HG02885 (cell line): ENCODE results near the gene SEMA4D.

Experiments used
- ATAC-seq: cut with Tn5 transposase; IDR thresholded peaks from one replicate; pipeline ENCODE4 v1.9.1; 2021; ENCODE audit warnings: mild to moderate bottlenecking; ENCODE audit not compliant: unreplicated experiment, poor library complexity

SEMA4D gene

GRCh38 chr9:89436963-89437625 lies 60.8 kb downstream of the SEMA4D start:
- peak; percentile 55 for ATAC-seq

- ATAC-seq, result no peak
These were observed 61.6 kb downstream of the SEMA4D start for GRCh38 chr9:89436326-89436725.

GRCh38 chr9:89435071-89435823 lies 62.7 kb downstream of the SEMA4D start:
- ATAC-seq, result no peak

- no peak for ATAC-seq
These were observed 63.3 kb downstream of the SEMA4D start for GRCh38 chr9:89434636-89435035.

- no peak for ATAC-seq
These were observed 64.1 kb downstream of the SEMA4D start for GRCh38 chr9:89433826-89434225.

GRCh38 chr9:89432986-89433530 lies 64.9 kb downstream of the SEMA4D start:
- ATAC-seq, result no peak

GRCh38 chr9:89431930-89432725 lies 65.8 kb downstream of the SEMA4D start:
- no peak for ATAC-seq

- no peak for ATAC-seq
These were observed 66.9 kb downstream of the SEMA4D start for GRCh38 chr9:89430995-89431394.

GRCh38 chr9:89428901-89429890 lies 68.7 kb downstream of the SEMA4D start:
- no peak for ATAC-seq

GRCh38 chr9:89428222-89428761 lies 69.6 kb downstream of the SEMA4D start:
- ATAC-seq, result no peak

- ATAC-seq, result no peak
These were observed 70.2 kb downstream of the SEMA4D start for GRCh38 chr9:89427621-89428221.

GRCh38 chr9:89426384-89426961 lies 71.4 kb downstream of the SEMA4D start:
- ATAC-seq, result peak; percentile 62

GRCh38 chr9:89425921-89426383 lies 72.0 kb downstream of the SEMA4D start:
- no peak for ATAC-seq

GRCh38 chr9:89425024-89425805 lies 72.7 kb downstream of the SEMA4D start:
- no peak for ATAC-seq

- peak; percentile 45 for ATAC-seq
These were observed 75.5 kb downstream of the SEMA4D start for GRCh38 chr9:89422151-89422975.

- ATAC-seq, result no peak
These were observed 76.3 kb downstream of the SEMA4D start for GRCh38 chr9:89421595-89421994.
